HG03565 (cell line): Measurements from ENCODE around the gene DOCK4.

Source experiments
- ATAC-seq: cut with Tn5 transposase; IDR thresholded peaks from one replicate; pipeline ENCODE4 v1.9.1; 2021; ENCODE audit warnings: mild to moderate bottlenecking, moderate library complexity; ENCODE audit not compliant: unreplicated experiment

The DOCK4 gene

GRCh38 chr7:112162142-112162766, 43.9 kb downstream of the DOCK4 start:
- no peak for ATAC-seq

DNA sequence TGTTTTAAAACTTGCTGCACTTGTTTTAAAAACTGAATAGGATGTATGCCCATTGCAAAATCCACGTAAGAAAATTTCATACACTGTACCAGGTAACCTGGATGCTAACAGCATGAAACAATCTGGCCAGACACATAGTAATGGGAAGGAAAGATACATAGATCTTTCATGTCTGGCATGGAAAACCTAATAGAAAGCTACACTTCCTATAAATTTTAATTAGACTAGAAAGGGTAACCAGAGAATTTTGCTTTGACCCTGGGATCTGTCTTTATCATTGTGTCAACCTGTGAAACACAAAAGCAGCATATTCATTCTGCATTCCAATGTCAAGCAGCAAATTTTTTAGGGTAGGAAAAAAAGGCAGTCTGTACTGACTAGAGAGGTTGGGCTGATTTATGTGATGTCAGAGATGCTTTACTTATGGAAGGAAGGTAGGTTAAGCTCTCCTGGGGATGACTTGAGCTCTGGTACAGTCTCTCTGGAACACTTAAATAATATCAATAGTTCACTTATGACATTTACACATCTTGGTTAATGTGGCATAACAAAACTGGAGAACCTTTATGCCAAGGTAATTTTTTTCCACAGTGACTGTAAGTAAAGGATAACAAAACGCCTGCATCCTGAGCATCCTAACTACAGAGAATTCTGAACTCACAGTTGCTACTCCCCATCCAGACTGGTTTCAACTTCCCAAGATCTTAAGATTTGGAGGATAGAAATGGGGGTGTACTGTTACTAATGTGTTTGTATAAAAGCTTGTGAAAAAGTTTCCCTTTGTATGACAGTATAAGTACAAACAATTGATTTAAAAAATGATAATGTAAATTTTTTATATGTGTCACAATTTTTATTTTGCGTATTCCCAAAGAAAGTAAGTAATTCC, 44.7 kb downstream of the DOCK4 start:
- ATAC-seq = no peak

- no peak for ATAC-seq
Measured at GRCh38 chr7:112160771-112161150, 45.4 kb downstream of the DOCK4 start.

DNA sequence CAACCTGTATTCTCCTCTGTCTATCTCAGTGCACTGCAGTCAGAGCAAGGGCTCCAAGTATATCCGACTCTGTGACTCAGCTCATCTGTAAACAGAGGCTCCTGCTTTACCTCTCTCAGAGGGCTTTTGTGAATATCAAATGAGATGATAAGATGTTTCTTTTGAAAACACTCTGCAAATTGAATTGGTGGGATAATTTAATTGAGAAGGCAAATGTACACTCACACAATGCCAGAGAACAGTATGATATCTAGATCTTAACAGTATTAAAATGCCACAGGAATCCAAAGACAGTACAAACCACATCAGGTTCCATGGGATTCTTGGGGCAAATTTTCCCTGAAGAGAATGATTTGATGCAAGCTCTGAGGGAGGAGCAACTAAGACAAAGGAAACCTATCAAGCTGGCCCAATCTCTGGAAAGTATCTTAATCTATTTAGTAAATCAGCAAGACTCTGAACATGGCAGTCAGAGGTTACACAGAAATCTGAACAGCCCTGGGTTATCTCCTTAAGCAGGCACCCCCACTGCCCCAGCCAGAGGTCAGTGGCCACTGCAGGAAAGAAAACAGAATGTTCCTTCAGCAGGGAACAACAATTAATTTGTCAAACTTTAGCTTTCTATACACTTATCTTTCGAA, 45.9 kb downstream of the DOCK4 start:
- ATAC-seq = no peak

DNA sequence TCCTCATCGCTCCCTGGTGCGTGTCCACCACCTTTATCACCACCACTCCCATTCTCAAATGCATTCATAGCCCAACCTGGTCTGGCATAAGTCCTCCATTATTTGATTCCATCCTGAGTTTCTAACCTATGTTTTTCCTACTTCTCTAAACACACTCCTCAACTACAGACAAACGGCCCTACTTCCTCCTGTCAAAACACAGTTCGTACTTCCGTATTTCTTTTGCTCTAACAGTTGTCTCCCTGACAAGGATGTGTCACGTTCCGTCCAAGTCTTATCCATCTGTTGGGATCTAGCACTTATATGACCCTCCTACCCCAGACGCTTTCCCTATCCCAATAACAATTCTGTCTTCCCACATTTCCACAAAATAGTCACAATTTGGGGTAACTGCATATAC, 46.8 kb downstream of the DOCK4 start:
- no peak for ATAC-seq

DNA sequence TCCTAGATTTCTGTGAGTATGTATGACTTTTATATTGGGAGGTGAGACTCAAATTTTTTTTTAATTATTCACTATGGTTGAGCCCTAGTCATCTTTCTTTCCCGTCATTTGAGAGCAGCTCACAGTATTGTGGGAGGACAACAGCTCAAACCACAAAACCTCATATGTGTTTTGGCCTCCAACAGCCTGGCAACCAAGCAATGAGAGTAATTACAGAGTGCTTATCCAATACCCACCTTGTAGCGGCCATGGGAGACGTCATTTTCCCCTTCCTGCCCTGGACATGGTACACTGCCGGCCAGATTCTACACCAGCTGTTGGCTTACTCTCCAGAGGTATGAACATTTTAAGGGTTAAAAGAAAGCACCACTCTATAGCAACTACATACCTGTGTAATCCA, 49.1 kb downstream of the DOCK4 start:
- no peak for ATAC-seq

DNA sequence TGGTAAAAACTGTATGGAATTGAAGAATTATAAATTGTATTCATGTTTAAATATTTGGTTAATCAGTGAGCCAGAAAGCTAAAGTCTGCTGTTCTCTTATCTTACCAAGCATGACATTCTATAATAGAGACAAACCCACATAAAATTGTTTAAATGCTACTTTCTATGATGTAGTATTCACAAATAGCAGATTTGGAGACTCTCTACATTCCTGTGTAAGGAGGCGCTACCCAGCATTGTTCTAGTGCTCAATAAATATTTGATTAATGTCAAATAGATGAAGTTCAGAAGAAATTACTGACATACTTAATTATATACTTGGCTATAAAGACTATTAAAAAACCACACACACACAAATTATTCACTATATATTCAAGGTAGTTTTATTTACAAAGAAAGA, 49.8 kb downstream of the DOCK4 start:
- no peak for ATAC-seq

DNA sequence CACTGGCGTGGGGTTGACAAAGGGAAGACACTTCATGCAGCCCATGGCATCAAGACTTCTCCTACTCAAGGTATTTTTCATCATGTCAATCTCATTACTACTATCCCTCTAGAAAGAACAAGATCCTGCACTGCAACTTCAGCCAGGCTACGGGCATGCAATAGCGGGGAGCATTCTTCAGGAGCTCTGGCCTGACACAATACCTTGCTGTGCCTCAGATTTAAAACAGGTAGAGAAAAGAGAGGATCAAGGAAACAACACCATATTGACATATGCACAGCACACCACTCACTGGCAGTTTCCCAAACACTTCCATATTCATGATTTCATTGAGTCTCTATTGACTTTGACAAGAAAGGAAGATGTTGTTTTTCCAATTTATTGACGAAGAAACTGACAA, 51.5 kb downstream of the DOCK4 start:
- ATAC-seq = no peak

DNA sequence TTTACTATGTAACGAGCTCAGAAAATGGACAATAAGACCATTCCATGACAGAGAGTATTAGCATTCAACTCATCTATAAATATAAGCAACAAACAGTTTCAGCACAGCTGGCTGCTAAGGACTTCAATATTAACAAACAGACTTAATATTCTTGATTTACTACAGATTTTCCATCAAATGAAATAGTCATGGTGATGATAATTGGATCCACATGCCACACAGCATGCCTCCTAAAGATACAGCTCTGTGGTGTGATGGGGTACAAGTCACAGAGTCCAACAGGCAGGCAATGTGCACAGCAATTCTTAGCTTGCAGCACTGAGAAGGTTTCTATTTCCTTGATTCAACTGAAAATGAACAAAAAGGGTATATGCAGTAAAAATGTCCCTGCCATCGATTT, 54.0 kb downstream of the DOCK4 start:
- no peak for ATAC-seq

DNA sequence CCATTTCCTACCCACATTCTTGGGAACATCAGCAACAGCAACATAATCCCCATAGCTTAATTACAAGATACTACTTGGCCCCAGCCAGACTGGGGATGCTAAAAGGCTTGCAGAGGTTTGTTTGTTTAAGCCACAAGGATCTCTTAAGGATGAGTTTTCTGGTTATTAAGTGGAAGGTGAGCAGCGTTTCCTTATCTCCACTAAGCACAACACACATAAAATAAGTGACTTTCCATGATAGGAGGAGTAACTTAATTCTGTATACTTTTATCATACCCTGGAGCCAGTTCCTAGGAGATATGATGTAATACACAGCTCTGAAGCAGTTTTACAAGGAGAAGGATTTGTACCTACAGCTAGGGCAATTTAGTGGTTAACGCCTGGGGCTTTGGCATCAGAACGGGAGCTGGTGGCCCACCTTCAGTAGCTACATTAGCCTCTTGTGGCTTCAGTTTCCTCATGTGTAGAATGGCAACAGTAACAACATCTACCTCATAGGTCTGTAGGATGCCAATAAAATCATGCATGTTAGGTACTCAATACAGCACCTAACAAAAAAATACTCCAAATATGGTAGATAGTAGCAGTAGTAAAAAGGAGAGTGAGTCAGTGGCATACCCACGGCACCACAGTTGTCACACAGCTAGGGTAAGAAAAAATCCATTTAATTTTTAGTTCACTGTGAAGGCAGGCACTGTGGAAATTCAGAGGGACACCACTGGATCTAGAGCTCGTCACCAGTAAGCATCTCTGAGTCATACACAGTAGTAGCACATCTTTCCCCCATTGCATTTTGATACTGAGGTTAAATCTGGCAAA, 55.2 kb downstream of the DOCK4 start:
- ATAC-seq = no peak

- ATAC-seq = no peak
Measured at GRCh38 chr7:112149734-112150133, 56.5 kb downstream of the DOCK4 start.

- no peak for ATAC-seq
Measured at GRCh38 chr7:112147793-112148361, 58.3 kb downstream of the DOCK4 start.

- no peak for ATAC-seq
Measured at GRCh38 chr7:112145206-112145605, 61.0 kb downstream of the DOCK4 start.

DNA sequence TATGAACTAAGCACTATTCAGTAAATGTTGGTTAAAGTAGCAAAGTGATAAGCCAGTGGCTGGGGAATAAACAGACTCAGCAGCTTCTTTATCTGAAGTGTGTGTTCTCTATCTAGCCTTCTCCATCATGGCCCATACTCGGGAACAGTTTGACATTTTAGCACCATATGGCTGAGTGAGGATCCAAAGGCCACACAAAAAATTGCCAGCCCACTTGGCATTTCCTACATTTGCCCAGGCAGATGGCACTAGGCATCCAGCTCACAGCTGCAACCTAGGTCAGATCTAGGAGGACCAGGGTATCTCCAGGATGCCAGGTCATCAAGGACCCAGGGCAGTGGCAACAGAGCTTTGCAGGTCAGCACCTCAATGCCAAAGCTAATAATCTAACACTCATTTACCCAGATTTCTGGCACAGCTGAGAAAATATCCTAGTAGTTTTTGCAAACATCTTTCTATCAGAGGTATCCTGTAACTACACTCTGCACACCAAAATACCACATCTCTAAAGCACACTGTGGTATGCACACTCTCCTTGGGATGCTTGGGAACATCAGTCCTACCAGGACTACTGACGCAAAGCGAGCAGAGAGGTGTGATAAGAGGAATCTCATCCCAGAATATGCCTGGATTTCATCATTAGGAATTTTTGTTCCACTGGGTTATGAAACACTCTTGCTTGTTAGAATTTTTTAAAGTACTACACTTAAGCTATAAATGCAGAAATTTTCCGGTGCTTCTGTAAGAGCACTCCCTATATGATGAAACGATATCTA, 61.7 kb downstream of the DOCK4 start:
- no peak for ATAC-seq

DNA sequence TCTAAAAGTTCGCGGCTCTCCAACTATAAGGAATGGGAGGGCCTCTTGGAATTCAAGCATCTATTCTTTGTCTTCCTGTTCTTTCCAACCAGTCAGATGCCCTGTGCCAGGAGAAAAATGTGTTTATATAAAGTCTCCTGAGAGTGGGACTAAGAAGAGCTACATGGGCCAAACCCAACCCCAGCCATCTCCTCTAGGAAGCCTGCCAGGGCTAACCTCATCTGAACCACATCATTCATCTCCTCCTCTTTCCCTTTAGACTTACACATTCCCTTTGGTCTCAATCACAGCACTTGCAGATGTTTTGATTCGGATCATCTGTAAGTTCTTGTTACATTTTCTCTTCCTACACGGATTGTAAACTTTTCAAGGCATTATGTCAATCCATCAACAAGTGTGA, 62.6 kb downstream of the DOCK4 start:
- no peak for ATAC-seq

GRCh38 chr7:112143136-112143535, 63.1 kb downstream of the DOCK4 start:
- ATAC-seq = no peak

GRCh38 chr7:112140600-112140999, 65.6 kb downstream of the DOCK4 start:
- no peak for ATAC-seq

GRCh38 chr7:112138938-112139337, 67.3 kb downstream of the DOCK4 start:
- ATAC-seq = no peak

GRCh38 chr7:112138325-112138852, 67.8 kb downstream of the DOCK4 start:
- no peak for ATAC-seq
